ENCODE results near the gene MGAT4A. TPM values are rescaled to one million over a fixed set of nuclear protein-coding genes. Genes with fewer than 3 reads are reported as not detected.

The MGAT4A gene
- polyA plus RNA-seq, 3 donors, result 31.8 to 33.7 (median 33.0) TPM

DNA sequence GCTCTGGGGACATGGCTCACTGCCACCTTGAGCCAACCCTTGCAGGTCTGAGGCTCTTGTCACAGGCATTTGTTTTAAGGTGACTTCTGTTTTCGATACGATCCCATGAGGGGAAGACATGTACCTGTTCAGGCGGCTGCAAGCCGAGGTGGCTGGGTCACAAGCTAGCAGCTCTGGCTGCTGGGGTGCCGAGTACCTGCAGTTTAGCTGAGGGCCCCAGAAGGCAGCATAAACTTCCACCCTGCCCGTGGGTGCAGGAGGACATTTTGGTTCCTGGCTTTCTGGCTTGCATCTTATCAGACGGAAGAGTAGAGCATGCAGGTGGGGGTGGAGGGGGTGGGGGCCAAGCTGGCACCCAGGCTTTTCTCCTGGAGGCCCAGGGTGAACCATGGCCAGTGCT, 151.0 kb downstream of the MGAT4A start:
- DNase-seq (ENCODE audit: low read depth in 3 of 3, low spot score in 2 of 3), result no peak

DNA sequence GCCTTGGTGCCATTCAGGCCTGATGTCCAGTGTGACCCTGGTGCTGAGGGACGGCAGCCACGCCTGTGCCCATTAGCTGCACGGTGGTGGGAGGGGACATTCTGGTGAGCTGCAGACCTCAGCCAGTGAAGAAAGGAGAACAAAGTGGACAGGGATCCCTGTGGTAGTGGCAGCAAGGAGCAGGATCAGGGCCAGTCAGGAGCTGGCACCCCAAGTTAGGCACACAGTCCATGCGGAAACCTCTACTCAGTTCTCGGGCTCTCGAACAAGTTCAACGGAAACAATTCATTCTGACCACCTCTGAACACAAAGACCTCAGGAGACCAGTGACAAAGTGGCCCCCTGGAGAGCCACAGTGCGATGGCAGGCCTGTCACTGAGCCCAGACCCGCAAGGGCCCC, 152.7 kb downstream of the MGAT4A start:
- DNase-seq (ENCODE audit: low read depth in 3 of 3, low spot score in 2 of 3), result no peak

GRCh38 chr2:98577313-98577712, 153.6 kb downstream of the MGAT4A start:
- no peak for DNase-seq (ENCODE audit: low read depth in 3 of 3, low spot score in 2 of 3)

DNA sequence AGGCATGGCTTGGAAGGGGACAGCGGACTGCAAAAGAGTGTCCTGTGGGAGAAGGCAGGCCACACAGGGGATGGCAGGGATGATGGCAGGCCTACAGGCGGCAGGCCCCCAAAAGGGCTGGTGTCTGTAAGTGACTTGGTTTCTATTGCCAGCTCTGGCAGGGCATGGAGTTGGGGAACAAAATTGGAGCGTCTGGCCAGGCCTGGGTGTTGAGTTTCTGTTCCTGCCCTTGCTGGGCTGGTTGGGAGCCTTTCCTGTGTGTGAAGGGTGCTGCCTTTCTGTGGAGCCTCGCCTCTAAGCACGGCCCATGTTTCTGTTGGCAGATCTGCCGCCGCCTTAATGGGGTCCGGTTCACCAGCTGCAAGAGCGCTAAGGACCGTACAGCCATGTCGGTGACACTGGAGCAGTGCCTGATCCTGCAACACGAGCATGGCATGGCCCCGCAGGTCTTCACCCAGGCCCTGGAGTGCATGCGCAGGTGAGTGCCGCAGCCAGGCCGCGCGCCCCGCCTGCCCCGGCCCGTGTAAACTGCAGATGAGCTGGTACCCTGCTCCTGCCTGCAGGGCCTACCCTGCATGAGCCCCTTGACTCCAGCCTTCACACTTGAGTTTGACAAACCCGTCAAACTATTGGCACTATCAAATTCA, 154.1 kb downstream of the MGAT4A start:
- DNase-seq (ENCODE audit: low read depth in 3 of 3, low spot score in 2 of 3), result no peak

GRCh38 chr2:98573426-98573825, 157.5 kb downstream of the MGAT4A start:
- DNase-seq (ENCODE audit: low read depth in 3 of 3, low spot score in 2 of 3), result no peak

- no peak for DNase-seq (ENCODE audit: low read depth in 3 of 3, low spot score in 2 of 3)
Measured at GRCh38 chr2:98572676-98573075, 158.3 kb downstream of the MGAT4A start.

- no peak for DNase-seq (ENCODE audit: low read depth in 3 of 3, low spot score in 2 of 3)
Measured at GRCh38 chr2:98572211-98572610, 158.7 kb downstream of the MGAT4A start.

DNA sequence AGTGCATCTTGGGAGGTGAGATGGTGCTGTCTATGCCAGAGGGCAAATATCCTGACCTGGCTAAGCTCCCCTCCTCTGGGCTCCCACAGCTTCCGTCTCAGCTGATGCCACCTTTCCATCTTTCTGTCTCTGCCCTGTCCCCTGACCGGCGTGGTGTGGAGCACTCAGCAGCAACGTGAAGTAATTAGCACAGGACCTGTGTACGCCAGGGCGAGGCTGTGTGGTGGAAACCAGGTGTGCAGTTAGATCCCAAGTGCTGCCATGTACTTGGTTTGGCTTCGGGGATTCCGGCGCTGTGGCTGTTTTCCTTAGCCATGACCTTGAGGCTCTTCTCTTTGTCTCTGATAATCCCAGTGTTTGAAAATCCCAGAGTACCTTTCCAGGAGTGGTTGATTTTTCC, 159.1 kb downstream of the MGAT4A start:
- no peak for DNase-seq (ENCODE audit: low read depth in 3 of 3, low spot score in 2 of 3)

DNA sequence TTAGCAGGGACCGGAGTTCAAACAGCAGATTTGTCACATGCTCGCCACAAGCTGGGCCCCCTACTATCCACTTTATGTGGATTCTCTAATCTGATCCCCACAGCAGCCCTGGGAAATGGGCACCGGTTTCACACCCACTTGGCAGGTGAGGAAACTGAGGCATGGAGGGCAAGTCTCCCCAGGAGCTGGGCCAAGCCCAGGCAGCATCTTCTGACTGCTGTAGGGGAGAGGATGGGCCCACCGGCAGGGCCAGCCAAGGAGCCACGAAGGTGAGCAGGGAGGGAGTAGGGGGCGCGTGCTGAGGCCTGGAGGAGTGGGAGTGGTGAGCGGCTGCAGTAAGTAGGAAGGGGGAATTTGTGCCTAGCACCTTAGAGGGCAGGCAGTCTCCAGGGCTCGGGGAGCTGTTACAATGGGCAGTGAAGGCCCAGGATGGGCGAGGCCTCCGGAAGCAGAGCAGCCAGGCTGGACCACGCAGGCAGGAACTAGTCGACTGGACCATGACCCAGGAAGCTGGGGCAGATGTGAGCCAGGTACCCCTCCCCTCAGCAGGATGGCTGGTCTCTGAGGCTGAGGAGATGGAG, 159.7 kb downstream of the MGAT4A start:
- no peak for DNase-seq (ENCODE audit: low read depth in 3 of 3, low spot score in 2 of 3)

DNA sequence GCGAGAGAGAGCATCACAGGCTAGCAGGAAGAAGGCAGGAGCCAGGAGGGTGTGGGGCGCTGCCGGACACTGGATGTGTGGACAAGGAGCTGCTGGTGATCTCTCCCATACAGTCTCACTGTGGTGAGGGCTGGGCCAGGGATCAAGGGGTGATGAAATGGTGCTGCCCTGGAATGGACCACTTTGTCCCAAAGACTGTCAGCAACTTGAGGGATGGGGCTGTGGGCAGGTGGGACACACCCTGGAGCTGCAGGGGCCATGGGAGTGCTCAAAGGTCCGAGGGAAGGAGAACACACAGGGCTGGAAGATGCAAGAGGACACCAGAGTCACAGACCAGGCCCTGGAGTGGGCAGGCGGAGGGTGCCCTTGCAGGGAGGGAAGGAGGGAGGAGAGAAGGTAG, 160.6 kb downstream of the MGAT4A start:
- DNase-seq (ENCODE audit: low read depth in 3 of 3, low spot score in 2 of 3), result no peak

- DNase-seq (ENCODE audit: low read depth in 3 of 3, low spot score in 2 of 3), result no peak
Measured at GRCh38 chr2:98569915-98570314, 161.0 kb downstream of the MGAT4A start.

DNA sequence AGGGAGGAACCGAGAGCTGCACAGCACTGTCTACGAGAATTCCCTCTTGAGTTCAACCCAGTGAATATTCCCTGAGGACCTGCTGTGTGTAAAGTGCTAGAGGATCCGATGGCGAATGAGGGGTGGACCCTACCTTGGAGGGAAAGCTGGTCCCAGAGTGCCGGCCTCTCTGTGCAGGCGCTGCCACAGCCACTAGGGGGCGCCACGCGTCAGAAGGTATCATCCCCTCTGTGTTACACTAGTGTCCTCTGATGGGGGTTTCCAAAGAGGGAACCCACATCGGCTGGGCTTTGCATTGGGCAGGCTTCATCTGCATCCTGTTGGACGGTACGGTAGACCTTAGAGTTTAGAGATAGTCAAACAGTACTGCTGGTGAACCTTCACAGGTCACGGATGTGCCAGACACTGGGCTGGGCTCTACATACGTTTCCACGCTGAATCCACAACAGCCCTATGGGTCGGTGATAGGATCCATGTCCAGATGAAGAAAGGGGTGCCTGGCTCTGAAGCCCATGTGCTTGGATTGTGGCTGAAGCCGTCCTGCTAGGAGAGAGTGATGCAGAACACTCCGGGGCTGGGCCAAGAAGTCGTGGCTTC, 161.6 kb downstream of the MGAT4A start:
- no peak for DNase-seq (ENCODE audit: low read depth in 3 of 3, low spot score in 2 of 3)

Other genes starting within 250 kb of the MGAT4A start
- 10 to 100 TPM; 78.8 to 83.0 (median 79.5) TPM for gene COA5, start 122.6 kb downstream of the MGAT4A start, polyA plus RNA-seq (ENCODE audit: insufficient read length in 3 of 3)
- 10 to 100 TPM; 71.6 to 79.1 (median 74.4) TPM for gene UNC50, start 122.5 kb downstream of the MGAT4A start, polyA plus RNA-seq (ENCODE audit: insufficient read length in 3 of 3)
- gene CRACDL, start 205.1 kb upstream of the MGAT4A start, polyA plus RNA-seq (ENCODE audit: insufficient read length in 3 of 3), result 1 to 10 TPM; 2.4 to 3.0 (median 2.5) TPM